ENCODE data around the gene VPS35L.

GRCh38 chr16:19636436-19637267, 81.1 kb downstream of the VPS35L start:
- TF ChIP-seq REST (IDR thresholded peaks at IDR 0.05; ENCODE audit: unreplicated experiment) (no peak), EZH2 (IDR thresholded peaks at IDR 0.05; ENCODE audit: low read depth, unreplicated experiment) (no peak), CTCF (conservative IDR thresholded peaks at IDR 0.05; ENCODE audit: low read depth in 2 of 2) (no peak), EZH2phosphoT487 (IDR thresholded peaks at IDR 0.05; ENCODE audit: unreplicated experiment) (no peak), CREB1 (CRISPR knock-in tag; IDR thresholded peaks at IDR 0.05; ENCODE audit: low read depth) (no peak)
